Esophagus squamous epithelium (tissue), 4 donors: ENCODE results near the gene WDR82.

Experiments used
- POLR2A ChIP-seq, 4 donors: fragments of 450-650 bp; IDR thresholded peaks; one replicate each; pipeline ENCODE4 v1.6.1; 2017; ENCODE audit warnings: antibody characterized with exemption in 4 of 4, mild to moderate bottlenecking in 4 of 4, moderate library complexity in 3 of 4
- TF ChIP-seq, protein P1 (sequence below), 6 experiments: fragments of 450-650 bp in 4 of 6; fragments of 200-600 bp in 2 of 6; sonication (generic) in 2 of 6; IDR thresholded peaks; one replicate each; pipeline ENCODE4 v1.5.1; 2016 to 2019; ENCODE audit warnings: antibody characterized with exemption in 6 of 6, mild to moderate bottlenecking in 4 of 6, moderate library complexity in 4 of 6

GRCh38 chr3:52254608-52255007, 23.8 kb downstream of the WDR82 start:
- TF ChIP-seq, protein P1, sequence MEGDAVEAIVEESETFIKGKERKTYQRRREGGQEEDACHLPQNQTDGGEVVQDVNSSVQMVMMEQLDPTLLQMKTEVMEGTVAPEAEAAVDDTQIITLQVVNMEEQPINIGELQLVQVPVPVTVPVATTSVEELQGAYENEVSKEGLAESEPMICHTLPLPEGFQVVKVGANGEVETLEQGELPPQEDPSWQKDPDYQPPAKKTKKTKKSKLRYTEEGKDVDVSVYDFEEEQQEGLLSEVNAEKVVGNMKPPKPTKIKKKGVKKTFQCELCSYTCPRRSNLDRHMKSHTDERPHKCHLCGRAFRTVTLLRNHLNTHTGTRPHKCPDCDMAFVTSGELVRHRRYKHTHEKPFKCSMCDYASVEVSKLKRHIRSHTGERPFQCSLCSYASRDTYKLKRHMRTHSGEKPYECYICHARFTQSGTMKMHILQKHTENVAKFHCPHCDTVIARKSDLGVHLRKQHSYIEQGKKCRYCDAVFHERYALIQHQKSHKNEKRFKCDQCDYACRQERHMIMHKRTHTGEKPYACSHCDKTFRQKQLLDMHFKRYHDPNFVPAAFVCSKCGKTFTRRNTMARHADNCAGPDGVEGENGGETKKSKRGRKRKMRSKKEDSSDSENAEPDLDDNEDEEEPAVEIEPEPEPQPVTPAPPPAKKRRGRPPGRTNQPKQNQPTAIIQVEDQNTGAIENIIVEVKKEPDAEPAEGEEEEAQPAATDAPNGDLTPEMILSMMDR (IDR thresholded peaks at IDR 0.05) = no peak
- no peak for TF ChIP-seq POLR2A (IDR thresholded peaks at IDR 0.05)
